HL-60 (cell line): ENCODE measurements around the gene HOXB4.

Experiments used
- DNase-seq, 2 experiments: peaks; one replicate each; pipeline ENCODE4 v3.0.0-alpha.2; 2010 to 2020; ENCODE audit warnings: low read depth in 1 of 2, low spot score in 1 of 2
- H3K27ac ChIP-seq: fragments of 250-450 bp; sonication (Bioruptor Pico); replicated peaks from 2 replicates; pipeline ENCODE4 v1.5.1; 2020; ENCODE audit warnings: mild to moderate bottlenecking, moderate library complexity
- H3K27me3 ChIP-seq: fragments of 250-450 bp; sonication (Bioruptor Pico); 2 replicates; pipeline ENCODE4 v1.5.1; 2021; ENCODE audit warnings: mild to moderate bottlenecking, moderate library complexity; ENCODE audit not compliant: insufficient read depth, poor library complexity, severe bottlenecking
- H3K4me3 ChIP-seq: replicated peaks from 2 replicates; pipeline ENCODE4 v1.5.1; 2011; ENCODE audit warnings: mild to moderate bottlenecking, control low read depth, low read length; ENCODE audit not compliant: insufficient read depth
- GABPA ChIP-seq: IDR thresholded peaks from 2 replicates; pipeline ENCODE4 v1.6.1; 2012; ENCODE audit warnings: low read depth
- POLR2AphosphoS5 ChIP-seq: IDR thresholded peaks from 2 replicates; pipeline ENCODE4 v1.6.1; 2012; ENCODE audit warnings: low read depth
- SPI1 ChIP-seq: IDR thresholded peaks from 2 replicates; pipeline ENCODE4 v1.6.1; 2012; ENCODE audit warnings: low read depth, mild to moderate bottlenecking, borderline replicate concordance
- TF ChIP-seq, protein P1 (sequence below): IDR thresholded peaks from one replicate; pipeline ENCODE4 v1.5.1; 2011; ENCODE audit warnings: low read length, control low read depth, inconsistent platforms; ENCODE audit not compliant: insufficient read depth
- TF ChIP-seq, protein P2 (sequence below): IDR thresholded peaks from 2 replicates; pipeline ENCODE4 v1.6.1; 2012; ENCODE audit warnings: low read depth; ENCODE audit not compliant: insufficient replicate concordance

The HOXB4 gene

DNA sequence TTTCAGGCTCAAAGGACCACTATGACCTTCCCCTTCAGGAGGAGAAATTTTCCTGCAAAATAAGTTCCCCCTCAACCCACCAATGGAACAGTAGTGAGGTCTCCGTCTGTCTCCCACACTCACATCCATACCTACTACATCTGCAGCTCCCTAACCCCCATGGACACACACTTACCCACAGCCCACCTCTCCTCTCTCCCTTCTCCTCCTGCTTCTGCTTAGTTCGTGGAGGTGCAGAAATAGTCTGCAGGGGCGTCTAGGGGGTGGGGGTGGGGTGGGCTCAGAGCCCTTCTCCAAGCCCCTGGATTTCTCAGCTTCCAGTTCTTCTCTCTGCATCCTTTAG is 8.9 kb downstream of the HOXB4 start:
- Histone ChIP-seq H3K27me3 (peaks cover 68% of the 10 kb centered on the region), H3K4me3 (no peak overlapping the region), H3K27ac (no peak overlapping the region)
- TF ChIP-seq, protein P1, sequence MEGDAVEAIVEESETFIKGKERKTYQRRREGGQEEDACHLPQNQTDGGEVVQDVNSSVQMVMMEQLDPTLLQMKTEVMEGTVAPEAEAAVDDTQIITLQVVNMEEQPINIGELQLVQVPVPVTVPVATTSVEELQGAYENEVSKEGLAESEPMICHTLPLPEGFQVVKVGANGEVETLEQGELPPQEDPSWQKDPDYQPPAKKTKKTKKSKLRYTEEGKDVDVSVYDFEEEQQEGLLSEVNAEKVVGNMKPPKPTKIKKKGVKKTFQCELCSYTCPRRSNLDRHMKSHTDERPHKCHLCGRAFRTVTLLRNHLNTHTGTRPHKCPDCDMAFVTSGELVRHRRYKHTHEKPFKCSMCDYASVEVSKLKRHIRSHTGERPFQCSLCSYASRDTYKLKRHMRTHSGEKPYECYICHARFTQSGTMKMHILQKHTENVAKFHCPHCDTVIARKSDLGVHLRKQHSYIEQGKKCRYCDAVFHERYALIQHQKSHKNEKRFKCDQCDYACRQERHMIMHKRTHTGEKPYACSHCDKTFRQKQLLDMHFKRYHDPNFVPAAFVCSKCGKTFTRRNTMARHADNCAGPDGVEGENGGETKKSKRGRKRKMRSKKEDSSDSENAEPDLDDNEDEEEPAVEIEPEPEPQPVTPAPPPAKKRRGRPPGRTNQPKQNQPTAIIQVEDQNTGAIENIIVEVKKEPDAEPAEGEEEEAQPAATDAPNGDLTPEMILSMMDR: no peak
- no peak for DNase-seq

DNA sequence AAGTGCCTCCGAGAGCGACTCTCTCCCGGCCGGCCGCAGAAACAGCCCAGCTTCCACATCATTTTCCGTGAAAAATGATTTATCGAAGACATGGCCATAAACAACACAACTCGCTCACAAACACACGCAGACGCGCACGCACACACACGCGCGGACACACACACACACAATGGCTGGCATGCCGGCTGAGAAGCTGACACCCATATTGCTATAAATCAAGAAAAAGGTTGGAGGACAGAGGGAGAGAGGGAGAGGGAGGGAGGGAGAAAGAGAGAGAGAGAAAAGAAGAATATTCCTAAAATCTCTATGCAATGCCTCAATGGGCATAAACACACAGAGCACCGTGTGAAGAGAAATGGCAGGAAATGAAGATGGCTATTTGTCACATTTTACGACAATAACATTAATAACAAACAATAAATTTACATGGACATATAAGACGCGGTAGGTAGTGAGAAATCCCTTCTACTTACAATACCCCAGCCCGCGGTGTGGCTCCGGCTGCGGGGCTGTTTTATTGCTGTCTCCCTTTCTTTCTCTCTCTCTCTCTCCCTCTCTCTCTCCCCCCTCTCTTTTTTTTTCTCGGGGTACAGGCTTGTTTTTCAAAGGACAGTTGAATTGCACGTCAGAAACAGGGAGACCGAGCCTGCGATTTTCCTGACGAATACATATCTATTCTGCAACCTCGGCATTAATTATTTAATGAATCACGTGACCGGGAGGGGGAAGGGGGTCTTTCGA is 9.5 kb downstream of the HOXB4 start:
- DNase-seq: no peak
- peaks cover 63% of the 10 kb centered on the region for H3K27me3 ChIP-seq
- H3K27ac ChIP-seq: no peak overlapping the region
- no peak for TF ChIP-seq POLR2AphosphoS5
- H3K4me3 ChIP-seq: no peak overlapping the region

- Histone ChIP-seq H3K27ac (no peak overlapping the region), H3K4me3 (no peak overlapping the region), H3K27me3 (peaks cover 61% of the 10 kb centered on the region)
- DNase-seq: no peak
- no peak for TF ChIP-seq GABPA
- no peak for TF ChIP-seq POLR2AphosphoS5
- TF ChIP-seq, protein P1: no peak
- TF ChIP-seq SPI1: no peak
- TF ChIP-seq, protein P2, sequence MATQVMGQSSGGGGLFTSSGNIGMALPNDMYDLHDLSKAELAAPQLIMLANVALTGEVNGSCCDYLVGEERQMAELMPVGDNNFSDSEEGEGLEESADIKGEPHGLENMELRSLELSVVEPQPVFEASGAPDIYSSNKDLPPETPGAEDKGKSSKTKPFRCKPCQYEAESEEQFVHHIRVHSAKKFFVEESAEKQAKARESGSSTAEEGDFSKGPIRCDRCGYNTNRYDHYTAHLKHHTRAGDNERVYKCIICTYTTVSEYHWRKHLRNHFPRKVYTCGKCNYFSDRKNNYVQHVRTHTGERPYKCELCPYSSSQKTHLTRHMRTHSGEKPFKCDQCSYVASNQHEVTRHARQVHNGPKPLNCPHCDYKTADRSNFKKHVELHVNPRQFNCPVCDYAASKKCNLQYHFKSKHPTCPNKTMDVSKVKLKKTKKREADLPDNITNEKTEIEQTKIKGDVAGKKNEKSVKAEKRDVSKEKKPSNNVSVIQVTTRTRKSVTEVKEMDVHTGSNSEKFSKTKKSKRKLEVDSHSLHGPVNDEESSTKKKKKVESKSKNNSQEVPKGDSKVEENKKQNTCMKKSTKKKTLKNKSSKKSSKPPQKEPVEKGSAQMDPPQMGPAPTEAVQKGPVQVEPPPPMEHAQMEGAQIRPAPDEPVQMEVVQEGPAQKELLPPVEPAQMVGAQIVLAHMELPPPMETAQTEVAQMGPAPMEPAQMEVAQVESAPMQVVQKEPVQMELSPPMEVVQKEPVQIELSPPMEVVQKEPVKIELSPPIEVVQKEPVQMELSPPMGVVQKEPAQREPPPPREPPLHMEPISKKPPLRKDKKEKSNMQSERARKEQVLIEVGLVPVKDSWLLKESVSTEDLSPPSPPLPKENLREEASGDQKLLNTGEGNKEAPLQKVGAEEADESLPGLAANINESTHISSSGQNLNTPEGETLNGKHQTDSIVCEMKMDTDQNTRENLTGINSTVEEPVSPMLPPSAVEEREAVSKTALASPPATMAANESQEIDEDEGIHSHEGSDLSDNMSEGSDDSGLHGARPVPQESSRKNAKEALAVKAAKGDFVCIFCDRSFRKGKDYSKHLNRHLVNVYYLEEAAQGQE: no peak
These were observed 10.3 kb downstream of the HOXB4 start for GRCh38 chr17:48567646-48568354.

DNA sequence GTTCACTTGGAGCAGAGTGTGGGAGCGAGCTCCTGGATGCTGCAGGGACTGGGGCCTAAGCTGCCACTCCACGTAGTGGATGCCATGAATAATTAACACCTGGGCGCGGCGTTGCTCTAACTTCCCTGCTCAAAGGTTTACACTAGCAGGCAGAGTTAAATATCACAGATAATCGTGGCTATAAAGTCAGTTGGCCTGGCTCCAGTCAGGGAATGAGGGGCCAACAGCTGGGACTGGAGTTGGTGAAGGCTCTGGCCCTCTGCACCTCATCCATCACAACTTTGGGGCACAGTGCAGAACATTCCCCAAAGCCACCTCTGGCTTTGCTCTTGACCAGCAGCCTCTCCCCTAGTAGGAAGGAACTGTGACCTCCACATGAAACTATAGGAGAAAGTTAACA is 10.9 kb downstream of the HOXB4 start:
- Histone ChIP-seq H3K4me3 (no peak overlapping the region), H3K27me3 (peaks cover 60% of the 10 kb centered on the region), H3K27ac (no peak overlapping the region)
- DNase-seq: no peak
- TF ChIP-seq, protein P2: no peak
- TF ChIP-seq POLR2AphosphoS5 (no peak), GABPA (no peak), SPI1 (no peak)
- TF ChIP-seq, protein P1: no peak
